Activated CD4-positive, alpha-beta T cell treated with anti-CD3 and anti-CD28 coated beads, Interleukin-2, Interleukin-6, amounts not matched to agents 100 ng/mL and 50 ng/mL, durations not matched to agents 16 hours and 8 hours (primary cell): ENCODE results near the gene AFAP1.
A peak's percentile ranks its signal among the peaks of the same experiment; 100 is the strongest.

Experiments used
- DNase-seq: peaks from one replicate; pipeline ENCODE4 v3.0.0-alpha.2; 2020

AFAP1 gene

DNA sequence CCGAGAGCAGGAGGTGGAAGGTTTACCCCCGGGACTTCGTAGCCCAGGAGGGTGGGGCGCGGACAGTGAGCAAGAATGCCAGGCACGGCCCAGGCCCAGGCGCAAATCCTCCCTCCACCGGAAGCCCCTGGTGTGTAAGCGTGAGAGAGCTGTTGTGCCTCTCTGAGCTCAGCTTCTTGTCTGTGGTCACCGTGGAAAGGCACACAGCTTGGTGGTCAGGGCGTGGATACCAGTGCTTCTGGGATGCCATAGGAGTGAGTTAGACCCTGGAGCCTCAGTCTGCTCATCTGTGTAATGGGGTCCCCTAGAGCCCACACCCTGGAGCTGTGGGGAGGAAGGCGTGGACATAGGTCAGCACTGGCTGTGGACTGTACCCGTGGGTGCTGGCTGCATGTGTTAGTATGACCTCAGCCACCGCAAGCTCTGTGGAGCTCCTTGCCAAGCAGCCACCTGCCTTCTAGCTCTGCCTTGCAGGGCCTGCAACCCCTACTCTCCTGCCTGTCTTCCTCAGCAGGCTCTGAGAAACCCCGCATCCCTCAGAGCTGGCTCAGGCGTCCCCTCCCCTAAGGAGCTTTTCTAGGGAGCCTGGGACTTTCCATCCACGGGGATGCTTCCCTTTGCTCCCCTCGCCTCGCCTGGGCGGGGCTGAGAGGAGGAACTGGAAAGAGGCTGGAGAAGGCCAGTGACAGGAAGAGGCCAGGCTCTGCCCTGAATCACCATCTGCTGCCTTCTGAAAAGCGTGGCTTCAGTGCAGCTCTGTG is 28.0 kb upstream of the AFAP1 start:
- DNase-seq, result peak; percentile 12

DNA sequence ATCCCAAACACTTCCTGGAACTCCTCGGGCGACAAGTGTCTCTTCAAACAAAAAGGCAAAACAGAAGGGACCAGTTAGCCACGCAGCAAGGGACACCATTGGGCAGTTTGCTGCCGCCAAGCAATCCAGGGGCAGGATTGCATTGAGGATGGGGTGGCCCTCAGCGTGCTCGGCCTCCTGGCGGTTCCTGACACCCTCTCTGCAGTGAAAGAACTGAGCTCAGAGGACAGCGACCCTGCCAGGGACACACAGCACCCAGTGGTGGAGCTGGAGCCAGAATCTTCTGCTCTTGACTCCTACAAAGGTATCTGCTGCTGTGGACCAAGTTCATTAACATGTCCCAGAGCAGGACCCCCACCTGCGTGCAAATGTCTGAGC is 27.4 kb upstream of the AFAP1 start:
- no peak for DNase-seq

DNA sequence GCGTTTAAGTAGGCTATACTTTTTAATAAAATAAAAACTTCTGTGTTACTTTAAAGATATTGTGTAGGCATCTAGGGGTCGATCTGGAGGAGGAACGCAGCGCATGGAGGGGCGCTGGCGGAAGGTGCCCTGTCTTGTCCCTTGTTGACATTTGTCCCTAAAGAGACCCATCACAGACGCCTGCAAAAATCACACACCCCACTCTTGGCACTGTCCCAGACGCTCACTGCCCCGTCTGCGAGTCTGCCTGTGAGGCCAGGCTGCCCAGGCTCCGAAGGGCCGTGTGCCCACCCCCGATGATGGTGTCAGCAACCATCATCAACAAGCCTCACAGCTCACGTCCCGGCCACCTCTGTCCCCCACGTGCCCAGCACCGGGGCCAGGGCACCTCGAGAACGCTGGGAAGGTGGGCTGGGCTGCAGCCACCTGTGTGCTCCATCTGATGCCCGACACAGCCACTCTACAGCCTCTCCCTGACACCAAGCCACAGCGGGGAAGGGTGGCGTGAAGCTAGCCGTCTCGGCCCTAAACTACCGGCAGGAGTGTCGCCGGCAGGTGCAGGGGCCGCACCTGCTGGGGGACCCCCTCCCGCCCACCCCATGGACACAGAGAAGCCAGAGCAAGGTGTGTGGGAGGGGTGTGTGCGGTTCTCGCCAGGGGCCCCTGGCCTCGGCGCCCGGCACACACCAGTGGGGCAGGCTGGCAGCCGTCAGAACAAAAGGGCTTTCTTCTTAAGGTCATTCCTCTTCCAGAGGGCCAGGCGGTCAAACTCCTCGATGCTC is 26.8 kb upstream of the AFAP1 start:
- no peak for DNase-seq

DNA sequence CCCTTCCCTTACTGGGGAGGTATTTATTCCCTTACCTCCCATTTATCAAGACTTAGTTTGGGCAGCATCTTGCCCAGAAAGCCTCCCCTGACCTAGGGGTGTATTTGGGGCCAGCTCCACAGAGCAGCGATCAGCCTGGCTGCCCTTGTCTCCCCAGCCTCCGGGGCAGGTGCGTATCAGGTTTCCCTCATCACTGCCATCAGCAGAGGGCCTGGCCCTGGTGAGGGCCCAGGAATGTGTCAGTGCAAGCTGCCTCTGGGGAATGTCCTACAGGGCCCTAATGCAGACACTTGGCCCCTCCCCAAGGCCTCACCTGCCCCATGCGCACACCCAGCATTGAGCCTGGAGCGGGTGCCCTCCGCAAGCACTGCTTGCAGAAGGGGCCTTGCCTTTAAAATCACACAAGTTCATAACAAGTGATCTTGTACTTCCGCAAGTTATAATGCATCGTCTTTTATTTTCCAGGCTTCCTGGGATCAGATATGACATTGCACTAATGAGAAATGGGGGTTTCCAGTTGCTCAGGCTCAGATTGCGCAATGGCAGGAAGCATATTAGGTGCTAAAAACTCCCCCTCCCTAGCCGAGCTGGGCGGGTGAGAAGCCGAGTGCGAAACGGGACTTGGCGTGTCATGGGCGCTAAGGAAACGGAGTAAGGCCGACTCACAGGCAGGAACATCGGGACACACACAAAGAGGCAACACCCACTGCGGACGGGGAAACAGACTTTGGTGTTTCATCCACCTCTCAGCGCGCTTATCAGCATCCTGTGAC is 25.4 kb upstream of the AFAP1 start:
- DNase-seq, result peak; percentile 57

DNA sequence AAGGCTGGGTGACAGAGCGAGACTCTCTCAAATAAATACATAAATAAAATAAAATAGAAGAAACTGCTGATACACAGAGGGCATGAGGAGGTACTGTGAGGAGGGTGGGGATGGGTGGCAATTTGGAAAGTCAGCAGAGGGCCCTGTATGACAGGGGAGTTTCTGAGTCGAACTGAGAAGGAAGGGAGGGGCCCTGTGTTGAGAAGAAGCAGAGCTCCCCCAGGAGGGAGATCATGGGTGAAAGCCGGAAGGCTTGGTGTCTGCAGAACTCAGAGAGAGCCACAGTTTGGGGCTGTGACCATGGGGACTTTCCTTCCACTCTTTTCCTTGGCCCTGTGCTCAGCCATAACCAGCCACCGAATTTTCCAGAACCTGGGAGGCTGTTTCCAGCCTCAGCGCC is 24.8 kb upstream of the AFAP1 start:
- DNase-seq, result peak; percentile 75

DNA sequence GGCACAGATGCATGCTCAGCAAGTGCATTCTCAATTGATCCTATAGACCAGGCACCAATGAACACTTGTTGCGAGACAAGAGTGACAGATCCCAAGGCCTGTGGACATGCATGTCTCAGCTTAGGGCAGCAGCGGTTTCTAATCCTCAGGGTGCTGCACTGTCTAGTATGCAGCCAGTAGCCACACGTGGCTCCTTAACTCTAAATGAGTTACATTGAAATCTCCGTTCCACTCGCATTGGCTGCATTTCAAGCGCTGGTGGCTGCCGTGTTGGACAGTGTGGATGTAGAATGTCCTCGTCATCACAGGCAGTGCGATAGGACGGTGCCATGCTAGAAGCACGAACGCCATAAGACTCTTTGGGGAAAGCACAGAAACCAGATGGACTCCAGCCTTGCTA is 24.0 kb upstream of the AFAP1 start:
- DNase-seq, result no peak

DNA sequence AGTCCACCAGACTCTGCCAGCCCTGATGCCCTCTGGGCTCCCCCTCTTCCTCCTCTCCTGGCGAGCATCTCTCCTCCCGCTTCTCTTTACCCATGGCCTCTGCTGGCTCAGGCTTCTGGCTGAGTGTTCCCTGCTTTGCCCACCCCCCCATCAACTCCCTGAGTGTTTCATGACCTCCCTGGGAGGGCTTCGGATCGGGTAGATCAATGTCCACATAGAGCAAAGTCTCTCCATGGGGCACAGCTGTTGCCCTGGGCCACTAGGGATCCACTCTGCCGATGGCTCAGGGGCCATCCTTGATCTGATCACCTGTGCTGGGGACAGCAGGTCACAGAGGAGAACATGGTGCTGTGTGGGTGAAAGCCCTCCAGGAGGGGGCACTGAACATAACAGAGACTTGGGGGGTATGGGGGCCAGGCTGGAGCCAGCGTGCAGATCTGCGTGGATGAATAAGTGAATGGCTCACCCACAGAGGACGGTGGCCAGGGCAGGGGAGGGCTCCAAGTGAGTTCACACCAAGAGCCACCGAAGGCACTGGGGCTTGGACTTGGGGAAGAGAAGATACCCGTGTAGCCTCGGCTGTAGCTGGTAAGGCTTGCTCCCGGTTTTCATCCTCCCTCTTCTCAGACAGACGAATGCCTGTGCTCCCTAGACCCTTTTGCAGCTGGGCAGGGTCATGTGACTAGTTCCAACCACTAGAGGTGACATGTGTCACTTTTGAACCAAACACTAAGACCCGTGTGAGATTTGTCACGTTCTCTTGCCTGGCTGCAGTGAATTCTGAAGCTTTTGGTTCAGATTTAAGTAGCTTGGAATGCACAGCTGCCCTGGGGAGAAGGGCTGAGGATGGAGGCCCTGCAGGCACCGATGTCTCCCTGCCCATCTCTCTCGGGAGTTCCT is 23.2 kb upstream of the AFAP1 start:
- DNase-seq, result no peak

DNA sequence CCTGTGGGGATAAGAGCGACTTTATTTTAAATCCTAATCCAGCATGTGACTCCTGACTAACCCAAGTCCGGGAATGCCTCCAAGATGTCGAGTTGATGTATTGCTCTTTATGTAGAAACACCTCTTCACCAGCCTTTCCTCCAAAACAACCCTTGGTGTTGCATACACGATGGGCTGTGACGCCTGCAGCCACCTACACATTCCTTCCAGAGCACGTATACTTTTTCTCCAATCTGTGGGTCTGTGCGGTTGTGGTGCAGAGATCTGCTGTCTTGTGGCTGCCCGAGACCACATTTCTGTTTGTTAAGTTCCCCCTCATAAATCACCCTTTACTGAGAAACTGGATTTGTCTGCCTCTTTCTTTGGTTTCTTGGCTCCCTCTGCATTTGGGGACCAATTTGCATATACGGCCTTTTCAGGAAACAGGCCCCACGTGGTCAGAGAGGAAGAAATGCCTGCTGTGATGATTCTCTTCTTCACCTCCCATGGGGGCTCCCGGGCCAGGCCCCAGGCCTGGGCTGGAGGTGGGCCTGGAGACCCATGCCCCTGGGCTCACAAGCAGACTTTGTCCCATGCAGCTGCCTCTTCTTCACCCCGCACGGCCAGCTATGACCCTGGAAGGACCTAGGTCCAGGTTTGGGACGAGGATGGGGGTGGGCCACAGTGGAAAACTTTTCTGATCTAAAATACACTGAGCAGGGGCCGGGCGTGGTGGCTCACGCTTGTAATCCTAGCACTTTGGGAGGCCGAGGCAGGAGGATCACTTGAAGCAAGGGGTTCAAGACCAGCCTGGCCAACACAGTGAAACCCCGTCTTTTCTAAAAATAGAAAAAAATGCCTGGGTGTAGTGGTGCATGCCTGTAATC is 21.4 kb upstream of the AFAP1 start:
- DNase-seq, result peak; percentile 78

DNA sequence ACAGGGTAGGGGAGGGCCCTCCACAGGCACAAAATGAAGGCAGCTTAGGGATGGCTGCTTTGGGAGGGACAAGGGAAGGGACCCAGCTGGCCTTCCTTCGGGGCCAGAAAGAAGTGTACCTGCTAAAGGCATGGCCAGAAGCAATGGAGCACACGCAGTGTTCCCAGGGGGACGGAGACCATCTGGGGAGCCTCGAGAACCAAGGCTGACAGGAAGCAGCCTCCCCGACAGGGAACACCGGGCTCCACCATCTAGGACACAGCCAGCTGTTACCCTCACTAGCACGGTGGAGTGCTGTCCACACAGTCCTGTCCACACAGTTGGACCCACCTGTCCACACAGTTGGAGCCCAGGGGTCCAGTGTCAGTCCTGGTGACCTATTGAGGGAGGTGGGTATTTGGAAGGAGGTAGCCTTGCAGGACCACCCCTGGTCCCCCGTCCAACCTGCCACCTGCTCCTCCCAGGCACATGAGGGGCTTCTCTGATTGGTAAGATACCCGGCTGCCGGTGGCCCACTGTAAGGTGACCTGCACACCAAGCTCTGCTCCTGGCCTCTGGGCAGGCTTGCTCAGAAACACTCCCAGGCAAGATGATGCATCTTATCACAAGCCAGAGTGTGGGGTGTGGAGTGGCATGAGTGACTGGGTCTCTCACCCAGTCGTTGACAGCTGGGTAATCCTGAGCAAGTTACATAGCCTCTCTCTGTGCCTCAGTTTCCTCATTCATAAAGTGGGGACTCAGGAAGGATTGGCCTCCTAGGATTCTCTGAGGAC is 20.5 kb upstream of the AFAP1 start:
- DNase-seq, result peak; percentile 17

DNA sequence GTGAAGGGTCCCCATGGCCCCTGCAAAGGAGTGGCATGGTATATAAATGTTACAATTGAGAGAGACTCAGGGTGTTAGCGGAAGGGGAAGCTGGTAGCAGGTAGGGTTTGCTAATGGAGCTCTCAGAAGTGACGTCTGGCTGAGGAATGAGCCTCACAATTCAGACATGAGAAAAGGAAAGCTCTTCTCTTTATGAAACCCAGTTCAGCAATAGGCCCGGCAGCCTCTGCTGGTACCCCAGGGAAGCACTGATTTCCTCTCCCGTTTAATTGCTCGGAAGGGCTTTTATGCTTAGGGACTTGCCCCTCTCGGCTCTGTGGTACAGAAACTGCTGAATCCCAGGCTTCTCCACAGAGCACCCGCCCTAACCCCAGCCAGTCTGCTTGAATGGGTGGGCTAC is 19.4 kb upstream of the AFAP1 start:
- no peak for DNase-seq

DNA sequence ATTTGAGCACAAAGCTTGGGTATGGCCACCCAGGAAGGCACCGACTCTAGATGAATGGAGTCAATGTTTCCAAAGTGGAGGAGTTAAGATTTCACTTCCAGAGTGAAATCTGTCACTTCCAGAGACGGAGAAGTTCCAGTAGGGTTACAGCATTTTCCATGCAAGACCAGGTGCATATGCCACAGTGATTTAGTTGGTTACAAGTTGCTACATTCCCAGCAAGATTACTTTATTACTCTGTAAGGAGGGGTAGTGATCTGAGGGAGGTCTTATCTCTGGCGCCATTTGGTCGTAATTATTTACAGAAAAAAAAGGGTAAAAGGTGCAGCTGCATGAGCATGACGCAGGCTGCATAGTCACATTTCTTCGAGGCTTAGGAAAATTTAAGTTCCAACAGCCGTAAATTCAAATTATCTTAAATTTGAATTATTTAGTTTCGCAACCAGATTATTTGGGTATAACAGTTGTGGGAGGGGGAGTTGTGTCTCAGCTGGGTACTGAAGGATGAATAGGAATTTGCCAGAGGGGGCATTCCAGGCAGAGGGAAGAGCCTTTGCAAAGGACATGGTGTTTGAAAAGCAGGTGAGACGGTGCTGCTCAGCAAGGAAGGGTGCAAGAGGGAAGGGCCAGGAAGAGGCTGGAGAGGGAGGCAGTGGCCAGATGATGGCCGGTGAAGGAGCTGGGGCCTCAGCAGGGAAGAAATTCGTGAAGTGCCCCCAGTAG is 17.4 kb upstream of the AFAP1 start:
- no peak for DNase-seq

DNA sequence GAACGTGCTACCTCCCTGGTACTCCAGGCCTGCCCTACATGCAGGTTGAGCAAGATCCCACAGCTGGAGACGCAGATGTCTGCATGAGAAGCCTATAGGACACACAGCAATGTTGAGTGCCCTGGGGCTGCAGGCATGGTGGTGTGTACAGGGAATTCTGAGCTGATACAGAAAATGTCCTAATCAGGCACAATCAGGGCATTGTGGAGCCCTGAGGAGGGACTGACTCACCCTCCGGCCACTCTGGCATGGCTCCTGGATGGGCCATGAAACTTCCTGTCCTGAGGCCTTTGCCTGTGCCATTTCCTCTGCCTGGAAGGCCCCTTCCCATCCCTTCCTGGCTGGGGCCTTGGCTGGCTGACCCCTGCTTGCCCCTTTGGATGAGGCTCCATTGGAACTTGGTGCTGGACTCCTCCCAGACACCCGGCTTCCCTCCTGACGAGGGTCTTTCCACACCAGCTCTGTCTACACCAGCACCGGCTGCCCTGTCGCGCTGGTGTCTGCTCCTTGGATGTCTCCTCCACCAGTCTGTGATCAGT is 16.7 kb upstream of the AFAP1 start:
- no peak for DNase-seq

DNA sequence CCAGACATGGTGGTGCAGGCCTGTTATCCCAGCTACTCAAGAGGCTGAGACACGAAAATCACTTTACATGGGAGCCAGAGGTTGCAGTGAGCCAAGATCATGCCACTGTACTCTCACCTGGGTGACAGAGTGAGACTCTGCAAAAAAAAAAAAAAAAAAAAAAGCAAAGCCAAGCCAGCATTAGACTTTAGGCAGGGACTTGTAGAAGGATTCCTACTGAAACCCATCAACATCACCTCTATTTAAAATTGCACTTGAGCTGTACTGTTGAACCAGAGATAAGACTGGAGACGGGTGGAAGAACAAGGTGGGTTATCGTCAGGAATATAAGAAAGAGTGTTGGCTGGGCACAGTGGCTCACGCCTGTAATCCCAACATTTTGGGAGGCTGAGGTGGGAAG is 15.7 kb upstream of the AFAP1 start:
- no peak for DNase-seq

DNA sequence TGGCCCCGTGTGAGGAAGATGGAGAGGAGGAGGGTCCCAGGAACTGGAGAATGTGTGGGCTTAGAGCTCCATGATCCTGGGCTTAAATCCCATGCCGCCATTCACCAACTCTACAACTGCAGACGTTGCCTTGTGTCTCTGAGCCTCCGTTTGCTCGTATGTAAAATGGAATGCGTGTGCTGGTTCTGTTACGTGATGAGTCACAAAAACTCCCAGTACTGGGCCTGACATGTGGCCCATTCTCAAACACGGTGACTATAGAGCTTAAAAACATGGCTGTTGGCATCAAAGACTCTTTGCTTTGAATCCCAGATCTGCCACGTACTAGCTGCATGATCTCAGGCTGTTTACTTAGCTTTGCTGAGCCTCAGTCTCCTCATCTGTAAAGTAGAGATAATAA is 13.0 kb upstream of the AFAP1 start:
- DNase-seq, result no peak

DNA sequence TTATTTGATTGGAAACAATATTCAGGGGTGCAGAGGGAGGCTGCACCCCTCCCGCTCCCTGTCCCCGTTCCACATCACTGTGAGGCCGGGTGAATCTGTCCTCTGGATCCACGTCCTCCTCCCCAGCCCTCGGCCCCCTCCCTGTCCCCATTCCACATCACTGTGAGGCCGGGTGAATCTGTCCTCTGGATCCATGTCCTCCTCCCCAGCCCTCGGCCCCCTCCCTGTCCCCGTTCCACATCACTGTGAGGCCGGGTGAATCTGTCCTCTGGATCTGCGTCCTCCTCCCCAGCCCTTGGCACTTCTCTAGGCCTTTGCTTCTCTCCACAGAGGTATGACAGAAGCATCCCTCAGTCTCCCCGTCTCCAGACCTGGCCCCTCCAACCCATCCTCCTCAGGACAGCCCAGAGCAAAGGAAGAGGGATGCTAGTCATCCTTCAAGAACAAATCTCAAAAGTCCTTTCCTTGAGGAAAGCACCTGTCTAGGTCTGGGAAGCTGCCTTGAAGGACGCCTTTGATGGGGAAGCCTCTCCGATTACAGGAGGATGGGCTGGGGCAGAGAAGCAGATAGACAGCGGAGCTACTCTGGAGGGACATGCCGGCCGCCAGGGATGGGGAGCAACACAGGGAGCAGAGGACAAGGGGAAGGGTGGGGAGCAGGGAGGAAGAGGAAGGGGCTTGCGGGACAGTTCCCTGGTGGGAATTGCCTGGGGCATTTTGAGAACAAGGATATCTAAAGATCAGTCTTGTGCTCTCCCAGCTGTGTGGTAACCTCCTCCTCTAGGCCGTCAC is 10.8 kb upstream of the AFAP1 start:
- DNase-seq, result no peak

DNA sequence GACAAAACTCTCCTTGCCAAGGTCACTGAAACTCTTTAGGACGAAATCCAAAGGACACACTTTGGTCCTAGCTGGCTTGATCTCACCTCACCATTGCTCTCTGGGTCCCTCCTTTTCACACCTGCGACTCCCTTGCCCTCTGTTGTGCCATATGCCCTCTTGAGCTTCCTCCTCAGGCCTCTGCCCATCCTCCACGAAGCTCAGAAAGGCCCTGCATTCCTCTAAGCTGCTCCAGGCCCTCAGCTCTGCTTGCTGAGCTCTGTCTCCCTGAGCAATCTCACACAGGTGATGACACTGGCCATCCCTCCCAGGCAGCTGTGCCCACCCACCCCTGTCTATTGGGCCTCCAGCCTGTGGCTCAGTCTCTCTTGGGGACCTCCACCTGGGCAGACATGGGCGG is 10.1 kb upstream of the AFAP1 start:
- no peak for DNase-seq

DNA sequence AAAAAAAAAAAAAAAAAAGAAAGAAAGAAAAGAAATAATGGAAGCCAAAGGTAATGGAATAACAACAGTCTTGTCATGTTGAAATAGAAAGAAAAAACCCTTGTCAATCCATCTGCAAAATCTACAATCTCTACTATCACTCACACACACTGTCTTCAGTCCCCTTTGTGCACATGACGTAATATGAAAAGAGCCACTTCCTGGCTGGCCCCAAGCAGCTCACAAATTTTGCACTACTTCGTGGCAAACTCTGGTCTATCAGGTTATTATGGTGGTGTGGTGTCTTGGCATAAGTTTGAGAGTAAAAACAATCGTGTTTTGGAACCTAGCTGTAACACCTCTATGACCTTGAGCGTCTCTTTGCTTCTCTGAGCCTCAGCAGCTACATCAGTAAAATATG is 8.3 kb upstream of the AFAP1 start:
- peak; percentile 31 for DNase-seq

DNA sequence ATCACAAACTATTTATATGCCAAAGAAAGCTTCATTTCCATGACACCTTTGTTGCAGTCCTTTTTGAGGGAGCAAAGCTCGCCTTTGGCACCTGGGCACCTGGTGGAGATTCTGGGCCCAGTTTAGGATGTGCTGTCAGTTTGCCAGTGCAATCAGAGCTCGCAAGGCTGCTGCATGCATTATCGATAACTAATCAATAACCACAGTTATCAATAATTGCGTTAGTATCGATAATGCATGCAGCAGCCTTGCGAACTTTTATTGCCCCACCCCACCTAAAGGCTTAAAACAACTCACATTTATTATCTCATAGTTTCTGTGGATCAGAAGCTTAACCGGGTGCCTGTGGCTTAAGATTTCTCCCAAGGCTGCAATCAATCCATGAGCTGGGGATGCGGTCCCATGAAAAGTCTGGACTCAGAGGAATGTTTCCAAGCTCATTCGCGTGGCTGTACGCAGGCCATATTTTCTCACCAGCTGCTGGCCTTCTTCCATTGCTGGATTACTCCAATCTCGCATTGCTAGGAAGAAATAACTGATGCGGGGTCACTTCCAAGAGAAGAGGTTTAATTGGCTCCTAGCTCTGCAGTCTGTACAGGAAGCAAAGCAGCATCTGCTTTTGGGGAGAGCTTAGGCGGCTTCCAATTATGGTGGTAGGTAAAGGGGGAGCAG is 6.2 kb upstream of the AFAP1 start:
- DNase-seq, result no peak
